Chondrocyte (in vitro differentiated cells): ENCODE results near the gene PLVAP. TPM values are rescaled to one million over a fixed set of nuclear protein-coding genes. Genes with fewer than 3 reads are reported as not detected.

ENCODE experiments used
- DNase-seq: peaks from one replicate; pipeline ENCODE4 v3.0.0; 2021; ENCODE audit warnings: mixed read lengths, low spot score
- H3K27ac Mint-ChIP-seq: one replicate; pipeline ENCODE4 v1.8.0; 2021; ENCODE audit warnings: mild to moderate bottlenecking, moderate library complexity, mixed read lengths; ENCODE audit not compliant: unreplicated experiment
- H3K27me3 Mint-ChIP-seq: 2 replicates; pipeline ENCODE4 v1.8.0; 2021; ENCODE audit warnings: low read depth, mixed read lengths
- H3K36me3 Mint-ChIP-seq: 2 replicates; pipeline ENCODE4 v1.8.0; 2021; ENCODE audit warnings: low read depth, mixed read lengths
- H3K4me1 Mint-ChIP-seq: 2 replicates; pipeline ENCODE4 v1.8.0; 2021; ENCODE audit warnings: low read depth, mild to moderate bottlenecking, mixed read lengths
- H3K4me3 Mint-ChIP-seq: one replicate; pipeline ENCODE4 v1.8.0; 2021; ENCODE audit warnings: mild to moderate bottlenecking, moderate library complexity, mixed read lengths; ENCODE audit not compliant: unreplicated experiment
- H3K9me3 Mint-ChIP-seq: 2 replicates; pipeline ENCODE4 v1.8.0; 2021; ENCODE audit warnings: low read depth, mixed read lengths
- CTCF ChIP-seq: fragments of 200-600 bp; sonication (generic); IDR thresholded peaks from 2 replicates; pipeline ENCODE4 v1.5.0; 2021; ENCODE audit warnings: antibody characterized with exemption, mild to moderate bottlenecking, moderate library complexity
- total RNA-seq: library from RNA; stranded (reverse); gene quantifications from 3 replicates; pipeline ENCODE4 v1.2.1, GENCODE V29; 2021

Gene PLVAP
- total RNA-seq, 1 donor from 2014 or later: 0.22 TPM

GRCh38 chr19:17325133-17325532, 52.0 kb downstream of the PLVAP start:
- H3K4me1 Mint-ChIP-seq: peaks cover 10% of the 10 kb centered on the region
- H3K9me3 Mint-ChIP-seq: no peaks in the 10 kb centered on the region
- no peaks in the 10 kb centered on the region for H3K27me3 Mint-ChIP-seq
- H3K36me3 Mint-ChIP-seq: peaks cover 8% of the 10 kb centered on the region
- TF ChIP-seq CTCF: no peak
- no peak overlapping the region for H3K4me3 Mint-ChIP-seq
- DNase-seq: no peak
- H3K27ac Mint-ChIP-seq: no peak overlapping the region

- Mint-ChIP-seq H3K36me3 (peaks cover 7% of the 10 kb centered on the region), H3K27me3 (no peaks in the 10 kb centered on the region), H3K9me3 (no peaks in the 10 kb centered on the region), H3K4me1 (peaks cover 10% of the 10 kb centered on the region), H3K4me3 (no peak overlapping the region), H3K27ac (no peak overlapping the region)
- no peak for TF ChIP-seq CTCF
- DNase-seq: no peak
Observed at GRCh38 chr19:17324357-17325114, 52.6 kb downstream of the PLVAP start.

- H3K4me1 Mint-ChIP-seq: peaks cover 10% of the 10 kb centered on the region
- no peak for DNase-seq
- TF ChIP-seq CTCF: no peak
- H3K27me3 Mint-ChIP-seq: no peaks in the 10 kb centered on the region
- no peaks in the 10 kb centered on the region for H3K9me3 Mint-ChIP-seq
- H3K27ac Mint-ChIP-seq: no peak overlapping the region
- no peak overlapping the region for H3K4me3 Mint-ChIP-seq
- peaks cover 7% of the 10 kb centered on the region for H3K36me3 Mint-ChIP-seq
Observed at GRCh38 chr19:17323964-17324332, 53.2 kb downstream of the PLVAP start.

GRCh38 chr19:17323300-17323963, 53.7 kb downstream of the PLVAP start:
- no peak for TF ChIP-seq CTCF
- Mint-ChIP-seq H3K27ac (no peak overlapping the region), H3K4me1 (peaks cover 10% of the 10 kb centered on the region), H3K36me3 (peaks cover 7% of the 10 kb centered on the region), H3K27me3 (no peaks in the 10 kb centered on the region), H3K4me3 (peak overlapping the region; percentile 22), H3K9me3 (no peaks in the 10 kb centered on the region)
- DNase-seq: no peak

GRCh38 chr19:17322854-17323253, 54.3 kb downstream of the PLVAP start:
- no peak for TF ChIP-seq CTCF
- H3K4me3 Mint-ChIP-seq: no peak overlapping the region
- no peaks in the 10 kb centered on the region for H3K27me3 Mint-ChIP-seq
- no peak overlapping the region for H3K27ac Mint-ChIP-seq
- DNase-seq: no peak
- H3K9me3 Mint-ChIP-seq: no peaks in the 10 kb centered on the region
- H3K36me3 Mint-ChIP-seq: peaks cover 8% of the 10 kb centered on the region
- H3K4me1 Mint-ChIP-seq: peaks cover 10% of the 10 kb centered on the region
